Mesendoderm (in vitro differentiated cells): ENCODE measurements around the gene PKP4.

Experiments used
- DNase-seq: peaks from one replicate; pipeline ENCODE4 v3.0.0; 2013
- H2AK5ac ChIP-seq: 2 replicates; pipeline ENCODE4 v1.6.1; 2013; ENCODE audit warnings: low read length, inconsistent platforms
- H2BK120ac ChIP-seq: 2 replicates; pipeline ENCODE4 v1.6.1; 2013; ENCODE audit warnings: low read depth, mild to moderate bottlenecking, low read length, moderate library complexity, mixed read lengths
- H2BK15ac ChIP-seq: replicated peaks from 2 replicates; pipeline ENCODE4 v1.6.1; 2013; ENCODE audit warnings: low read depth, mild to moderate bottlenecking, moderate library complexity
- H2BK5ac ChIP-seq: 2 replicates; pipeline ENCODE4 v1.6.1; 2013; ENCODE audit warnings: low read length, inconsistent platforms
- H3K18ac ChIP-seq: 2 replicates; pipeline ENCODE4 v1.6.1; 2013; ENCODE audit warnings: mild to moderate bottlenecking, low read length, mixed read lengths
- H3K23ac ChIP-seq: one replicate; pipeline ENCODE4 v1.6.1; 2013; ENCODE audit warnings: low read length
- H3K27ac ChIP-seq: 2 replicates; pipeline ENCODE4 v1.5.1; 2013; ENCODE audit warnings: low read depth, mild to moderate bottlenecking, inconsistent platforms, low read length, moderate library complexity
- H3K27me3 ChIP-seq: 2 replicates; pipeline ENCODE4 v1.6.1; 2013; ENCODE audit warnings: low read length, control low read depth, mild to moderate bottlenecking, inconsistent platforms; ENCODE audit not compliant: insufficient read depth, poor library complexity
- H3K36me3 ChIP-seq: 2 replicates; pipeline ENCODE4 v1.6.1; 2013; ENCODE audit warnings: low read length, inconsistent platforms; ENCODE audit not compliant: control insufficient read depth, insufficient read depth
- H3K4ac ChIP-seq: one replicate; pipeline ENCODE4 v1.6.1; 2013; ENCODE audit warnings: low read depth, mild to moderate bottlenecking, low read length, moderate library complexity
- H3K4me1 ChIP-seq: 2 replicates; pipeline ENCODE4 v1.6.1; 2013; ENCODE audit warnings: low read depth, low read length, inconsistent platforms; ENCODE audit not compliant: control insufficient read depth
- H3K4me2 ChIP-seq: 2 replicates; pipeline ENCODE4 v1.6.1; 2013; ENCODE audit warnings: low read length
- H3K4me3 ChIP-seq: 2 replicates; pipeline ENCODE4 v1.5.1; 2013; ENCODE audit warnings: mild to moderate bottlenecking, low read length
- H3K56ac ChIP-seq: one replicate; pipeline ENCODE4 v1.6.1; 2013; ENCODE audit warnings: low read length
- H3K79me1 ChIP-seq: 2 replicates; pipeline ENCODE4 v1.6.1; 2013; ENCODE audit warnings: low read length, inconsistent platforms
- H3K79me2 ChIP-seq: 2 replicates; pipeline ENCODE4 v1.6.1; 2013; ENCODE audit warnings: mild to moderate bottlenecking, low read length; ENCODE audit not compliant: control insufficient read depth, insufficient read depth
- H3K9ac ChIP-seq: 2 replicates; pipeline ENCODE4 v1.6.1; 2013; ENCODE audit warnings: low read length, inconsistent platforms
- H4K5ac ChIP-seq: one replicate; pipeline ENCODE4 v1.6.1; 2013; ENCODE audit warnings: low read length
- H4K8ac ChIP-seq: one replicate; pipeline ENCODE4 v1.6.1; 2013; ENCODE audit warnings: low read depth, mild to moderate bottlenecking, control low read depth, low read length, moderate library complexity
- WGBS: extraction: QIAGEN DNeasy Blood & Tissue Kit; methylation state at CpG from one replicate; pipeline ENCODE4 v1.1.7; 2013; ENCODE audit warnings: low lambda C conversion rate, missing lambda C conversion rate; ENCODE audit not compliant: insufficient coverage; ENCODE audit errors: extremely low coverage; 5-methylcytosine and 5-hydroxymethylcytosine counted together

Gene PKP4

GRCh38 chr2:158659483-158659882 is 202.7 kb downstream of the PKP4 start:
- no peak overlapping the region for H4K5ac ChIP-seq
- no peak overlapping the region for H2BK15ac ChIP-seq
- no peak overlapping the region for H3K23ac ChIP-seq
- no peaks in the 10 kb centered on the region for H3K4me1 ChIP-seq
- WGBS: no CpG with 5 or more reads among the region's 1 CpG
- DNase-seq: no peak
- peaks cover 2% of the 10 kb centered on the region for H3K36me3 ChIP-seq
- H3K79me2 ChIP-seq: no peaks in the 10 kb centered on the region
- H3K56ac ChIP-seq: no peak overlapping the region
- H2AK5ac ChIP-seq: no peak overlapping the region
- no peak overlapping the region for H3K9ac ChIP-seq
- no peaks in the 10 kb centered on the region for H3K27me3 ChIP-seq
- no peak overlapping the region for H3K4ac ChIP-seq
- H2BK120ac ChIP-seq: no peak overlapping the region
- no peak overlapping the region for H3K18ac ChIP-seq
- no peak overlapping the region for H3K4me2 ChIP-seq
- no peaks in the 10 kb centered on the region for H3K79me1 ChIP-seq
- H3K4me3 ChIP-seq: no peak overlapping the region
- H2BK5ac ChIP-seq: no peak overlapping the region
- H4K8ac ChIP-seq: no peak overlapping the region
- no peak overlapping the region for H3K27ac ChIP-seq

- Histone ChIP-seq H2BK120ac (no peak overlapping the region), H3K79me1 (no peaks in the 10 kb centered on the region), H2BK5ac (no peak overlapping the region), H4K8ac (no peak overlapping the region), H2BK15ac (no peak overlapping the region), H2AK5ac (no peak overlapping the region), H3K36me3 (peaks cover 2% of the 10 kb centered on the region), H4K5ac (no peak overlapping the region), H3K79me2 (no peaks in the 10 kb centered on the region), H3K4me2 (no peak overlapping the region), H3K56ac (no peak overlapping the region), H3K9ac (no peak overlapping the region), H3K23ac (no peak overlapping the region), H3K18ac (no peak overlapping the region), H3K4me1 (no peaks in the 10 kb centered on the region), H3K4ac (no peak overlapping the region), H3K4me3 (no peak overlapping the region), H3K27ac (no peak overlapping the region), H3K27me3 (no peaks in the 10 kb centered on the region)
- DNase-seq: no peak
- no CpG with 5 or more reads among the region's 14 CpGs for WGBS
These were observed 204.5 kb downstream of the PKP4 start for GRCh38 chr2:158661231-158661630.

DNA sequence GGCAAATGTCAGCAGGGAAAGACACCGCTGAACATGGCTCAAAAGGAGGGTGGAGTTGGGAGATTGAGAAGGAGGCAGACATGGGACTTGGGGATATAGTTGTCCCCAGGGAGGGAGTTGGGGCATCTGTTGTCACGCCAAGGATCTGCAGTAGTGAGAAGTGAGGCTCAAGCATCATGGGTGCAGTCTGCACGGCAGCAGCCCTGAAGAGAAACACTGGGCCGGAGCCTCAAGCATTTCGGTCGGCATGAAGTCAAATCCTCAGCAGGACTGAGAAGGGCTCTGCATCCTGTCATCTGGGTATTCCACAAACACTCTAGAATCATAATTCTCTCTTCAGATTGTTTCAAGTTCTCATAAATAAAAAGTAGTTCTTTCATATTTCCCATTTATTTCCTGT is 205.7 kb downstream of the PKP4 start:
- Histone ChIP-seq H3K4me1 (no peaks in the 10 kb centered on the region), H3K27me3 (no peaks in the 10 kb centered on the region), H3K18ac (no peak overlapping the region), H3K36me3 (peaks cover 2% of the 10 kb centered on the region), H4K8ac (no peak overlapping the region), H3K56ac (no peak overlapping the region), H4K5ac (no peak overlapping the region), H2BK120ac (no peak overlapping the region), H3K9ac (no peak overlapping the region), H3K4me2 (no peak overlapping the region), H3K23ac (no peak overlapping the region), H3K4ac (no peak overlapping the region), H2AK5ac (no peak overlapping the region), H2BK5ac (no peak overlapping the region), H3K4me3 (no peak overlapping the region), H3K79me2 (no peaks in the 10 kb centered on the region), H3K27ac (no peak overlapping the region), H2BK15ac (no peak overlapping the region), H3K79me1 (no peaks in the 10 kb centered on the region)
- no CpG with 5 or more reads among the region's 6 CpGs for WGBS
- DNase-seq: no peak

- H3K56ac ChIP-seq: no peak overlapping the region
- no peaks in the 10 kb centered on the region for H3K4me1 ChIP-seq
- H2BK15ac ChIP-seq: no peak overlapping the region
- H2BK5ac ChIP-seq: no peak overlapping the region
- no CpG with 5 or more reads among the region's 6 CpGs for WGBS
- no peak overlapping the region for H4K5ac ChIP-seq
- no peak overlapping the region for H3K4me3 ChIP-seq
- no peak overlapping the region for H3K27ac ChIP-seq
- no peak overlapping the region for H2BK120ac ChIP-seq
- no peaks in the 10 kb centered on the region for H3K79me2 ChIP-seq
- no peak overlapping the region for H3K4ac ChIP-seq
- H3K36me3 ChIP-seq: peaks cover 2% of the 10 kb centered on the region
- no peaks in the 10 kb centered on the region for H3K79me1 ChIP-seq
- no peak overlapping the region for H2AK5ac ChIP-seq
- H3K4me2 ChIP-seq: no peak overlapping the region
- H3K9ac ChIP-seq: no peak overlapping the region
- H4K8ac ChIP-seq: no peak overlapping the region
- H3K27me3 ChIP-seq: no peaks in the 10 kb centered on the region
- no peak for DNase-seq
- no peak overlapping the region for H3K23ac ChIP-seq
- H3K18ac ChIP-seq: no peak overlapping the region
These were observed 207.0 kb downstream of the PKP4 start for GRCh38 chr2:158663796-158664195.

DNA sequence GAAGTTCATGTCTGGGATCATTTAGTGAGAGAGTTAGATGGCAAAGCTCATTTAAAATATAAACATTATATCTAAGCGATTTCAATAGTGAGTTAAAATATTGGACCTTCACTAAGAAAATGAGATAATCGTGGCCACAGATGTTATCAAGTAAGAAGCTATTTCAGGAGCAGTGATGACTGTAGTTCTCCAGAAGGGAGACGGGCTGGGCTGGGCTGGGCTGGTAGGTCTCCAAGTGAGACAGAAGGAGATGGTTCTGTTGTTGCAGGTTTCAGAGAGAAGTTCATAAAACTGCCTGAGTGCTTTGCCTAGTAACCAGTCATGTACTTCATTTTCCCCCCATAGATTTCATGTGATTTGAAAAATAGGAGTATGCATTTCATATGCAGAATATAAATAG is 208.2 kb downstream of the PKP4 start:
- Histone ChIP-seq H3K4me3 (no peak overlapping the region), H3K79me1 (no peaks in the 10 kb centered on the region), H3K27ac (no peak overlapping the region), H2BK120ac (no peak overlapping the region), H4K5ac (no peak overlapping the region), H3K36me3 (peaks cover 2% of the 10 kb centered on the region), H3K27me3 (no peaks in the 10 kb centered on the region), H2BK5ac (no peak overlapping the region), H3K4ac (no peak overlapping the region), H3K4me1 (no peaks in the 10 kb centered on the region), H3K56ac (no peak overlapping the region), H2AK5ac (no peak overlapping the region), H3K79me2 (no peaks in the 10 kb centered on the region), H3K9ac (no peak overlapping the region), H3K4me2 (no peak overlapping the region), H3K23ac (no peak overlapping the region), H4K8ac (no peak overlapping the region), H2BK15ac (no peak overlapping the region), H3K18ac (no peak overlapping the region)
- WGBS: no CpG with 5 or more reads among the region's 3 CpGs
- no peak for DNase-seq

DNA sequence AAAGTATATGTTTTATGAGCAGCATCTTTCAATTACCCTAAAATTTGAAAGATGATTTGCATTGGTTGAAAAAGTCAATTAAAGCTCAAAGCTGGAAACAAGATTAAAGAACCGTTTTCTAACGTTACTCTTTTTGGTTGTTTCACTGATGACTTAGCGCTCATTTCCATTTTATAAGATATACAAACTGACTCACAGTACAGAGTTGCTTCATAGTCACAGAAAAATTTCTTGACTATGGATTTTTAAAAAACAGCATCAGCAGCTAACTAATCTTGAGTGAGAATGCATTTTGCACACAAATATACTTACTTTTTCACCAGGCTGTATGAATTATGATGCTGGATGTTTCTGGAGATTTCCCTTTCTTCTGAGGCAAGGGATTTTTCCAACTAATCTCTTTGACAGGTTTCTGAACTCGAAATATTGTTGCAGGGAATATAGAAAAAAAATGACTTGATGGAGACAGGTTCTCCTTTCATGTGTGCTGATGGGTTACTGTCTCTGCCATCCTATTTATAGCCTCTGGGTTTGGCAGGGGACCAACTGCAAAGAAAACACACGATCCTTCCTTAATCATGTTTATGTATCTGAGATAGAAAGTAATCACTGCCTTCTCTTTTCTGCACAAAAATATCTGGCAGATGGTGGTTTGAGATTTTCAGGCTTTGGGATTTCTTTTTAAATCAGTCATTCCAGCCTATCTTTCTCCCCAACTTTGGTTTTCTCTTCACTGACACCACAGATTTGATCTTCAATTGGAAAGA is 209.0 kb downstream of the PKP4 start:
- Histone ChIP-seq H3K9ac (no peak overlapping the region), H3K36me3 (peaks cover 2% of the 10 kb centered on the region)
- WGBS: no CpG with 5 or more reads among the region's 5 CpGs

More for the DNA sequence above, 209.0 kb downstream of the PKP4 start:
- Histone ChIP-seq H2AK5ac (no peak overlapping the region), H2BK120ac (no peak overlapping the region), H2BK5ac (no peak overlapping the region), H3K4ac (no peak overlapping the region), H3K4me1 (no peaks in the 10 kb centered on the region), H3K4me2 (no peak overlapping the region), H3K23ac (no peak overlapping the region), H3K79me2 (no peaks in the 10 kb centered on the region), H3K27ac (no peak overlapping the region), H3K4me3 (no peak overlapping the region), H3K79me1 (no peaks in the 10 kb centered on the region), H4K5ac (no peak overlapping the region), H3K18ac (no peak overlapping the region), H4K8ac (no peak overlapping the region), H3K27me3 (no peaks in the 10 kb centered on the region), H3K56ac (no peak overlapping the region), H2BK15ac (no peak overlapping the region)
- DNase-seq: no peak
